ENCODE results near the gene EFCAB7. TPM values are rescaled to one million over a fixed set of nuclear protein-coding genes. Genes with fewer than 3 reads are reported as not detected.

Gene EFCAB7
- total and polyA plus RNA-seq, 2 of the 13 experiments (the other 11 are each of a cell fraction or from before 2014, with no cell fraction given) = 1.7 to 5.4 TPM

GRCh38 chr1:63522891-63523728 lies at the start of gene EFCAB7, which contains the start of gene ITGB3BP (continued):
- TF ChIP-seq ZNF280B (CRISPR knock-in tag; IDR thresholded peaks at IDR 0.05; ENCODE audit: borderline replicate concordance) = peak; percentile 91
- peak; percentile 53; the same call in 1 of the 2 replicates for TF ChIP-seq ZNF136 (CRISPR knock-in tag; IDR thresholded peaks at IDR 0.05; ENCODE audit: low read depth)
- TF ChIP-seq YEATS4 (CRISPR knock-in tag; IDR thresholded peaks at IDR 0.05; ENCODE audit: borderline replicate concordance) = peak; percentile 99
- no peak for TF ChIP-seq PRPF4 (IDR thresholded peaks at IDR 0.05; ENCODE audit: low read depth, low read length, poor library complexity, severe bottlenecking)
- peak; percentile 77; the same call in 1 of the 2 replicates for TF ChIP-seq HOXA5 (CRISPR knock-in tag; IDR thresholded peaks at IDR 0.05)
- TF ChIP-seq DZIP1 (CRISPR knock-in tag; IDR thresholded peaks at IDR 0.05) = no peak
- no peak for TF ChIP-seq ZNF354B (CRISPR knock-in tag; IDR thresholded peaks at IDR 0.05)
- TF ChIP-seq SRSF4 (IDR thresholded peaks at IDR 0.05; ENCODE audit: low read depth, low read length, poor library complexity, severe bottlenecking) = no peak
- TF ChIP-seq KDM2A (CRISPR knock-in tag; IDR thresholded peaks at IDR 0.05; ENCODE audit: borderline replicate concordance, low read depth) = peak; percentile 97; the same call in 1 of the 2 replicates
- peak; percentile 90; the same call in 1 of the 2 replicates for TF ChIP-seq NRL (CRISPR knock-in tag; IDR thresholded peaks at IDR 0.05; ENCODE audit: borderline replicate concordance)
- peak; percentile 62 for TF ChIP-seq BCL6 (CRISPR knock-in tag; IDR thresholded peaks at IDR 0.05)
- TF ChIP-seq ZNF275 (CRISPR knock-in tag; IDR thresholded peaks at IDR 0.05; ENCODE audit: borderline replicate concordance) = no peak
- peak; percentile 89; the same call in 1 of the 2 replicates for TF ChIP-seq ZNF205 (CRISPR knock-in tag; IDR thresholded peaks at IDR 0.05)
